Activated T-cell treated with anti-CD3 and anti-CD28 coated beads for 48 hours (primary cell): Measurements from ENCODE around the gene ACSL5.
"Not testable (repeated sequence)": the region's sequence is repeated elsewhere in the genome, so short reads cannot be mapped to it uniquely, and the experiment has no call there.

Source experiments
- DNase-seq: peaks from one replicate; pipeline ENCODE4 v3.0.0-alpha.2; 2020; ENCODE audit warnings: low read depth

ACSL5 gene

GRCh38 chr10:112409755-112410154 lies 35.8 kb downstream of the ACSL5 start:
- no peak for DNase-seq

DNA sequence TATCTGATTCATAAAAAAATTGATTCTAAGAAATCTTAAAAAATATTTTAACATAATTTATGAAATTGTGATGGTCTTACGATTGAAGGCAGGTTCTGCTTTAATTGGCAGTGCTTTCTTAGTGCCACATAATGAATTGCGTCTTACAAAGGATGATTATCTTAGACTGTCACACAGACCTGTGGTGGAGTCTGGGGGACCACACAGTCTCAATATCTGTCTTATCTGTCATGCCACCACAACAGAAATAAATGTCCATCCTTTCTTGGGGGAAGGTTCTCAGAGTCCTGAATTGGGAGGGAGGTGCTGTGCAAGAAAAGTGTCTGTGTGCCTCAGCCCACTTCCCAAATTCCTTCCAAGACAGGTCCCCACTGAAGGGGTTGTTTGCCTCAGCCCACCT lies 38.8 kb downstream of the ACSL5 start:
- DNase-seq = no peak

- no peak for DNase-seq
Observed at GRCh38 chr10:112421731-112422130, 47.8 kb downstream of the ACSL5 start.

DNA sequence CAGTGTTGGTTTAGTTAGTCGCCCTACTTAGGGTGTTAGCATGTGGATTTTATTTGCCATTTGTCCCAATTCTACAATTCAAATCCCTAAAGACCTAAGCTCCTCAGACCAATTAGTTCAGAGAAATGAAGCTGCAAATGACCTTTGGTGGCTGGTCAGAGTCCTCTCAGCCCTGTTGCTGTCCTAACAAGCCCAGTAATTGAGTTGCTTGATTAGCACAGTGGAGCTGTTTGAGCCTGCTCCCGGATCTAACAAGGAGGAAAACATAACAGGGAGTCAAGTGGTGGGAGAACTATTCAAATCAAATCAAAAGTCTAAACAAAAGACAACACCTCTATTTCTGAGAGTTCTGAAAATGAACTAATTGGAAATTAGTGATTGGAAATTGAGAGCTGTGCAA lies 50.7 kb downstream of the ACSL5 start:
- DNase-seq = no peak

DNA sequence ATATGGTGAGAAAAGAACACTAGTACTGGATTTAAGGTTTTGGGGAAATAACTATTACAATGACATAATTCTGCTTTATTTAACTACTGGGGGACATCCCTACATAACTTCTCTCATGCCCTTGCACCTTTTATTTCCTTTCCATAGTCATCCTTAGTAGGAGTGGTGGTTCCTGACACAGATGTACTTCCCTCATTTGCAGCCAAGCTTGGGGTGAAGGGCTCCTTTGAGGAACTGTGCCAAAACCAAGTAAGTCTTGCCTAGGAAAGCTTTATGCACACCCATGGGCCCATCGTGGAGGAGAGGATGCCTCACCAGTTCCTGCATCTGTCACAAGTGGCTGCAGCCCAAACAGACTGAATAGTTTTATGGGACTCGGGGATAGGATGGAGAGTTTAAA lies 52.2 kb downstream of the ACSL5 start:
- DNase-seq = no peak

DNA sequence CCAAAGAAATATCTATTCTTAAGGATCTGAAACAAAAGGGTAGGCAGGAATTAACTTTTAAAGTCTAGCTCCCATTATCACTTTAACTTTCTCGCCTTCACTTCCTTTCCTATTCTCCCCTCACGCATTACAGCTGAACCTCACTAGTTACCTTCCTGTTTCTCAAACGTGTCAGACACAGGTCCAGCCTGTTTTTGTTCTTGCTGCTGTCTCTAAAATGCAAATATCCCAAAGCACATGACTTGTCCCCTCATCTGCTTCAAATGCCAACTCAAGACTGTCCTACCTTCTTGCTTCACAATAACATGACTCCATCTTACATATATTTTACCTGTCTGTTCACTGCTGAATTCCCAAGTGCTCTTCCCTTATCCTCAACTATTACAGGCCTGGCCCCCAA lies 55.2 kb downstream of the ACSL5 start:
- no peak for DNase-seq

- DNase-seq = no peak
Observed at GRCh38 chr10:112429654-112430230, 55.8 kb downstream of the ACSL5 start.

- DNase-seq = no peak
Observed at GRCh38 chr10:112433136-112433535, 59.2 kb downstream of the ACSL5 start.

DNA sequence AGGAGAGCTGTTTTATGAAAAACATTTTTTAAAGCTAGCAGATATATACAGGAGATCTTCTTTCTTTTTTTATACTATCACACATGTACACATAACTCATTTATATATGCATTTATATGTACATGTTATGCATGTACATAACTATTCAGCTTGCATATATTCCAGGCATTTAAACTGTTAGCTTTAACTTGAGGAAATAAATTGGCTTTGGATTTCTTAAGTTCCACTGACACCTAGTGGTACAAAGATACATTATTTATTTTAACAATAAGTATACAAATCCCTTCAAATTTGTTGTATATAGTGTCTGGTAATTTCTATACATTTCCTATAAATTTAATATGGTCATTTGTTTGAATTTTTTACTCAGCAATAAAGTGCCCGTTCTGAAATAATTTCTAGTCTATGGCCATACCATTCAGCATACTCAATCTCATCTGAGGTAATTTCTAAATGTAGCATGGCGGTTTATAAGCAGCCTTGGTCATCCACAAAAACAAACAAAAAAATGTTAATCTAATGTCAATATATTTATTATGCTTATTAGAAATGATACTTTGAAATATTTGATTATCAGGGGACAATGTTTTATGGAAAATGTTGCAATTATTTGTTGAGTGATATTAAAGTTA lies 61.2 kb downstream of the ACSL5 start:
- DNase-seq = no peak

- DNase-seq = no peak
Observed at GRCh38 chr10:112438356-112438755, 64.4 kb downstream of the ACSL5 start.

- no peak for DNase-seq
Observed at GRCh38 chr10:112441520-112441919, 67.6 kb downstream of the ACSL5 start.

- no peak for DNase-seq
Observed at GRCh38 chr10:112442063-112442462, 68.1 kb downstream of the ACSL5 start.

DNA sequence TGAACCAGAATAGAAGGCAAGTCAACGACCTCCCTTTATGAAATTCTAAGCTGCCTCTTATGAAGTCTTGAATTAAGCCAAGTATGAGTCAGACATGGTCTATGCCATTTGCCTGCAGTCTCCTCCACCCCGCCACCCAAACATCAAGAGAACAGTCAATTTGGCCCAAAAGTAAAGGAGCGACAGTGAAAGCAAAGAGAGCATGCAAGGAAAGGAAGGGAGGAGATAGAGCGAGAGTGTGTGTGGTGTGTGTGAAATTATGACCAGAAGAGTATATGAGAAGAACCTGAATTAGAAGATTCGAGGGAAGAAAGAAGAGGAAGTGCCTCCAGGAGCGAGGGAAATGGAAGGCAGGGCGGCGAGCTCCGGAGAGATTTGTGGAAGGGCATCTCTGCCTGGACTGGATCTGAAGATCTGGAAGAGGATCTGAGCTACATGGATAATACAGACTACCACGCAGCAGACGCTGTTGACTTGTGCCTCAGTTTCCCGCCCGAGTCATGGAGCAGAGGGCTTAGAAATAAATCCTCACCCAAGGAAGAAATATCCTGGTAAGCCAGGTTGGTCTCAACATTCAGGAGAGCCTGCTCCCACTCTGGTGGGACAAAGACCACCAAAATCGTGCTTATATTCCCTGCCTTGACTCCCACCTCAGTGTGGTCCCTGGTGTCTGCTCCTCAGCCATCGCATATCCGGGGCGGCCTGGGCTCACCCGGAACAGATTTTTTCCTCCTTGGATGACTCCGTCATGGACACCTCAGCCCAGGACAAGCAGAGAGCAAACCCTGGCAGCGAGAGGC lies 72.3 kb downstream of the ACSL5 start:
- no peak for DNase-seq

DNA sequence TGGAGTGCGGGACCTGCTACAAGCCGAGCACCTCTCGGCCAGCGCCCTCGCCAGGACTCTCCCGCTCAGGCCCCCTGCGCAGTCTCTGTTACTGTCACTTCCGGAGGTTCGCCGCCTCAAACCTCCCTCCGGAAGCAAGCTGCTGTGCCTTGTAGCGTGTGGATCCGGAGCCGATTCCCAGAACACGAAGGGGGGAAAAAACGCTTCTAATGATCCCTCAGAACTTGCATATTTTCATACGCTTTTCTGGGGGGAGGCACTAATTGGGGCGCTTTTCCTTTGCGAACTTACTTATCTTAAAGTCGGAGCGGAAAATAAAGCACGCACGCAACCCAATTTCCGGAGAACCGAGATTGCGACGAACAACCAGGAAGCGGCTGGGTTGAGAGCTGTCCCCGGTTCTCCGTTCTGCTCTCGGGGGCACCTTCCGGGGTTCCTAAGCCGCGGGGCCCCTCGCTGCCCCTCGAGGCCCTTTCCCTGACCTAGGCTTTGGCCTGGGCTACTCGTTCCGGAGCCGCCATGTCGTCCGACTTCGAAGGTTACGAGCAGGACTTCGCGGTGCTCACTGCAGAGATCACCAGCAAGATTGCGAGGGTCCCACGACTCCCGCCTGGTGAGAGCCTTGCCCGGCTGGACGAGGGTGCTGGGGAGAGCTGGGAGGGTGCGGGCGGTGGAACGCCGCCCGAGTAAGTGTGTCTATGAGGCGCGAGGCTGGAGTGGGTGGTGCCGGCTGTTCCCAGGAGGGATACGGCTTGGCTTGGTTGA lies 73.1 kb downstream of the ACSL5 start, which contains the start of the genes VTI1A and ZDHHC6:
Gene VTI1A, plus strand, starts transcription at position 361 of the 765 bp plus-strand sequence. Its CDS starts 159 bp downstream, at position 520.
Gene ZDHHC6, minus strand, starts transcription at position 60 of the 765 bp plus-strand sequence. CDS start 1,478 bp downstream, outside the sequence.
- DNase-seq = peak; percentile 74

DNA sequence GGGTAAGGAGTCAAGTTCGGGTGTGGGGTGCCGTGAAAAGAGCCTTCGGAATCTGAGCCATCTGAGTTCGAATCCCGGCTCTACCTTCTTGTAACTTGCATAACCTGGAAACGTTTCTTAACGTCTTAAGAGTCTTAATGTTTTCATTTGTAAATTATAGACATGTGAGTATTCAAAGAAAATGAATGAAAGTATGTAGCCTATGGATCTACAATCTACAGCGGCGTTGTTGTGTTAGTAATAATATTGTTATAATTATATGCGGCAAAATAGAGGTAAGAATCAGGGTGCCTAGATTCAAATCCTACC lies 73.7 kb downstream of the ACSL5 start:
- DNase-seq = no peak

DNA sequence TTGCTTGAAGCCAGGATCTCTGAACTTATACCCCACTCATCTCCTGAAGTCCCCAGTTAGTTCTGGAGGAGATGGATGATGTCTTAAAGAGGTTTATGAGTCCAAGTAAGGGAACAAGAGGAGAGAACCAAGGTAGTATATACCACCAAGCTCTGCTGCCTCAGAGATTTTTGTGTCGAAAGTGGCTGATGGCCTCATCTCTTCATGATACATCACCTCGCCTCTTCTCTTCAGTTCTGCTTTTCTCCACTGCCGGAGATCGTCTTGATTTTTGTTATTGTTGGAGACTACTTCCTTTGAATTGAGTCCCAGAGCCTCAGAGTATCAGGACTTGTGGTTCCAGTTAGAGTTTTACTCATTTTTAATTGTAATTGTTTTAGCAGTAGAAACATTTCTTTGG lies 75.0 kb downstream of the ACSL5 start:
- no peak for DNase-seq

- DNase-seq = no peak
Observed at GRCh38 chr10:112454910-112455779, 81.2 kb downstream of the ACSL5 start.

DNA sequence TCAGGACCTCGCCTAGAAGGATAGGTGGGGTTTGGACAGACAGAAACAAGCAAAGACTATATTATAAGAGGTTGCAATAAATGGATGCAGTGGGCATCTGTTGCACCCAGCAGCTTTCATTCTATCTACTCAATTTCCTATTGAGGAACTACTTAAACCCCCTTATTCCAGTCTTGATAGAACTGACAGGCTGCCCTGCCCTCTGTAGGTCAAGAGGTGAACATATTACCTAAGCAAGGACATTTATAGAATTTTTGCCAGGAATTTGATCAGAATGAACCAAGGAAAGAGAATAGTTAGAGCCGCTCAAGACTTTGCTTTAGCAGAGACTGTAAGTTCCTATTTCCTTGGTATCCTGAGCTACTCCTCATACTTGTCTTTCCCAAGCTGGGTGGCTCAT lies 82.6 kb downstream of the ACSL5 start:
- no peak for DNase-seq

GRCh38 chr10:112460366-112460765 lies 86.5 kb downstream of the ACSL5 start:
- no peak for DNase-seq

DNA sequence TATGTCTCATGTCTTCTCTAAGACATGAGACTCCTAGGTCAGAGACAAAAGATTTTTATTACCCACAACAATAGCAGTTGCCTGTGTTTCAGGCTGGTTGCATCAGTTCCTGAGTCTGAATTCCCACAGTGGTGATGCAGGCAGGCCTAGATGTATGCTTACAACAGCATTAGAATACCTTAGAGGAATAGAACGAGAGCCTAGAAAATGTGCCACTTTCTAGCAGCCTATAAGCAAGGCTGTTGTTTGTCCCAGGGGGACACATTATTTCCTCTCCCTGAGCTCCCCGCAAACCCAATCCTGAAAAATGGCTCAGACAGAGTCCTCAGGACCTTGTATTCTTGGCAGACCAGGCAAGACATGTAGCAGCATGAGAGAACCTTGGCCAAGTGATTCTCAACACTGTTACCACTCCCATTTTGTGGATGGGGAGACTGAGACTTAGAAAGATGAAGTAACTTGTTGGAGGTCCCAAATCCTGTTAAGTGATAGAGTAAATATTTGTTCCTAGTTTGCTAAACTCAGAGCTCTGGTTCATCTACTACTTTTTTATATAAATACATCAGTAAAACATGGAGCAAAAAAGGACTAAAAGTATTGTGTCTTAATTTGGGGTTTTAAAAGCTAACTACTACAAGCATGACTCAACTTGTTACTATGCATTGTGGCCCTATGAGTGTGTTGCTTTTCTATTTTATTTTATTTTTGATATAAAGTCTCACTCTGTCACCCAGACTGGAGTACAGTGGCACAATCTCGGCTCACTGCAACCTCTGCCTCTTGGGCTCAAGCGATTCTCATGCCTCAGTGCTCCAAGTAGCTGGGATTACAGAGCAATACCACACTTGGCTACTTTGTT lies 87.3 kb downstream of the ACSL5 start:
- DNase-seq = peak; percentile 32

- DNase-seq = not testable (repeated sequence)
Observed at GRCh38 chr10:112464074-112464473, 90.2 kb downstream of the ACSL5 start.
